CD4-positive, alpha-beta T cell treated with Interleukin-15 for 4 hours (primary cell): ENCODE measurements around the gene THAP12.
"Not testable (repeated sequence)": the region's sequence is repeated elsewhere in the genome, so short reads cannot be mapped to it uniquely, and the experiment has no call there.

ENCODE experiments used
- DNase-seq: peaks from one replicate; pipeline ENCODE4 v3.0.0-alpha.2; 2020; ENCODE audit warnings: low spot score

Gene THAP12

DNA sequence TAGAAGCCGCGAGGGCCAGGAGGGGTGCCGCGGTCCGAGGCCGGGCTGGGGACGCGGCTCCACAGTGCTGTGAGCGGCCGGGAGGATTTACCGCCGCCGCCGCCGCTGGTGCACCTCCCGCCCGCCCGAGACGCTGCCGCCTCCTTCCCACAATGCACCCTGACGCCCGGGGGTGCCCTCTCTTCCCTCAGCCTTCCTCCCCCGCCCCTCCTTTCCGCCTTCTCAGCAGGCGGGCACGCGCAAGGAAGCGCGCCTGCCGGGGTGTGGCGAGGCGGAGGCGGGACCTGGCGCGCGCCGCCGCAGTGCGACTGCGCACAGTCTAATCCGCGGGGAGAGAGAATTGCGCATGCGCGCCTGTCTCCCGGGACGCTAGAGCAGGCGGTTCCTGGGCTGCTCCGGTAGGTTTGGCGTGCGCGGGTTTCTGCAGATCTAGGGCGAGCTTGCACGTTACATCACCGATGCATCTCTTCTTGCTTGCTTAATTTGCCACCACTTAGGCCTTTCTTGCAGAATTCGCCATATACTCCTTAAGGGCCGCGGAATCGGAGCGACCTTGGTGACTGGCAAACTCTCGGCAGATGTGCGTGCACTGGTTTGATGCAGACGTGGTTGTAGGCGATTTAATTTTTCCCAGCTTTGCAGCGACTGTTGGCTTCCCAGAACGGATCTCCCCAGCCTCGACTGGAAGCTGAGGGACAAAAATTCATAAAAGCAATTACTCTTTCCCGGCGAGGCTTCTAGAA, at the start of gene THAP12, which contains the start of gene GVQW3:
Gene THAP12 (minus strand): TSS at position 156 of the 743 bp plus-strand sequence. CDS start 296 bp downstream, outside the sequence.
Gene GVQW3 (plus strand): TSS at position 347 of the 743 bp plus-strand sequence. CDS start 506 bp downstream, outside the sequence.
- DNase-seq: peak; percentile 98

DNA sequence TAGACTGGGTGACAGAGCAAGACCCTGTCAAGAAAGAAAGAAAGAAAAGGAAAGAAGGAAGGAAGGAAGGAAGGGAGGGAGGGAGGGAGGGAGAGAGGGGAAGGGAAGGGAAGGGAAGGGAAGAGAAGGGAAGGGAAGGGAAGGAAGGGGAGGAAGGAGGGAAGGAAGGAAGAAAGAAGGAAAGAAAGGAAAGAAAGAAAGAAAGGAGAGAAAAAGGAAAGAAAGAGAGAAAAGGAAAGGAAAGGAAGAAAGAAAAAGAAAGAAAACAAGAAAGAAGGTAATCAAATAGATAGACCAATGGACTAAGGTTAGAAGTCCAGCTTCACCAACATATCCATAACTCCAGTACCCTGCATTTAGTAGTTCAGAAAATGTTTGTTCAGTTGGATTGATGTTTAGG, 45.7 kb upstream of the THAP12 start:
- DNase-seq: no peak

DNA sequence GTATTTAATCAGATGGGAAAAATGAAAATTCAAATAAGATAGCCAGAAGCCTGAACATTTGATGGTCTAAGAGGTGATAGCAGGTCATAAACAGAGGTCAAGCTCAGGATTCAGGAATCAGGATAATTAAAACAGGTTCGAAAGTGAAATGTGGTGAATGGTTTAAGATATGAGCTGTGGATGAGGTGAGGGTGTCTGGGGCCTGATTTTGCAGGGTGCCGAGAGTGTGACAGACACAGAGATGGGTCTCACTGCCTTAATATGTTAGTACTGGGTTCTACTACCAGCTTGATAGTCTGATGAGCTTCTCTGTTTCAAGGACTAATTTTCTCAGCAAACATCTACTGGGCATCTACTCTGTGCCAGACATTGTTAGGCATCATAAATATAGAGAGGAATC, 44.0 kb upstream of the THAP12 start:
- DNase-seq: no peak

GRCh38 chr11:76424379-76424778, 43.4 kb upstream of the THAP12 start:
- no peak for DNase-seq

- DNase-seq: no peak
These were observed 39.0 kb upstream of the THAP12 start for GRCh38 chr11:76419896-76420295.

- DNase-seq: no peak
These were observed 34.1 kb upstream of the THAP12 start for GRCh38 chr11:76415073-76415472.

DNA sequence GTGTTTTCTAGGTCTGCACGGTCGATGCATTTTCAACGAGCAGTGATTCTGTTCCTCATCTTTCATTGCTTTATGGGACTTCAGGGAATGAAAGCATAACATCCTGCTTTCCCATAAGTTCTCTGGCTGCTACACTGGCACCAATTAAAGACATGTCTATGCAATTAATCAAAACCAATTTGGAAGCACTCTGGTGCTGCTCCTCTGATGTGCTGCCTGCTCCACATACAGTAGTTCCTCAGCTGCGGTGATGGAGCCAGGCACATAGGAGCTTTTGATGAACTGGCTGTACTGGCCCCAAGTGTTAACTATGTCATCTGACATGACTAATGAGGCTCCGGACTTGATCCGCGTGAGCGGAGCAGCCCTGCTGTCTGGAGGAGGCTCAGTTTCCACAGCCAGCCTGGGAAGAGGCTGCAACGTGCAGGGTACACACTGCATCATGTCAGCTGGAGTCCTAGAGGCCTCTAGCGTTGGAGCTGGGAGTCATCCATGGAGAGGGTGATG, 30.0 kb upstream of the THAP12 start:
- DNase-seq: no peak

- no peak for DNase-seq
These were observed 27.4 kb upstream of the THAP12 start for GRCh38 chr11:76408171-76408965.

DNA sequence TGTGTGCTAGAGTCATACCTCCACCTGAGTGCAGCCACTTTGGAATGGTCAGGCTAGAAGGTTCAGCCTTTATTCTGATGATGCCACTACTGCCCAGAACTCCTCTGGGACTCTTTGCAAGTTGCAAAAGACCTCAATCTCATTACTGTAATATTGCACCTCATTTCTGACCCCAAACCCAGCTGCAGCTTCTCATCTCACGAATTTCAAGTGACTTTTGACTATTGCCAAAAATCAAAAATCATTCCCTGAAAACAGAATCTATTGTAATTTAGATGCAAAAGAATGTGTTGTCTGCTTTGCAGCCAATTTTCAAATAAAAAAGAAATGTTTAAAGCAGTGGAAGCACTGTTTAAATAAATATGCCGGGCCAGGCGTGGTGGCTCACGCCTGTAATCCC, 25.4 kb upstream of the THAP12 start:
- no peak for DNase-seq

DNA sequence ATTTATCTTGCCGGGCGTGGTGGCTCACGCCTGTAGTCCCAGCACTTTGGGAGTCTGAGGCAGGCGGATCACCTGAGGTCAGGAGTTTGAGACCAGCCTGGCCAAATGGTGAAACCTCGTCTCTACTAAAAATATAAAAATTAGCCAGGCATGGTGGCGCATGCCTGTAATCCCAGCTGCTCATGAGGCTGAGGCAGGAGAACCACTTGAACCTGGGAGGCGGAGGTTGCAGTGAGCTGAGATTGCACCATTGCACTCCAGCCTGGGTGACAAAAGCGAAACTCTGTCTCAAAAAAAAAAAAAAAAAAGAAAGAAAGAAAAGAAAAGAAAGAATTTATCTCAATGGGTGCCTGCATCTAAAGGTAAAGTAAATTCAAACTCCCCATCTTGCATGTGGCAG, 20.6 kb upstream of the THAP12 start:
- DNase-seq: not testable (repeated sequence)

DNA sequence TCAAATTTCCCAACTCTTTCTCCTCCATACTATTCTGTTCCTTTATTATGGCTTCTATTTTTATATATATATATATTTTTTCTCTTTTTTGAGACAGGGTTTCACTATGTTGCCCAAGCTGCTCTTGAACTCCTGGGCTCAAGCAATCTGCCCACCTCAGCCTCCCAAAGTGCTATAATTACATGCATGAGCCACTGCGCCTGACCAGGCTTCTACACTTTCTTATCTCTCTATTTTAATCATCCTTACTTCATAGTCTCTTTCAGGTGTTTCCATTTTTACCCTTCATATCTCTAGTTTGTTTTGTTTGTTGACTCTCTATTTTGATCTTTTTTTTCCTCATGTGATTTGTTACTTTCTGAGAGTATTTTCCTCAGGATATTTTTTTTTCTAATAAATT, 20.0 kb upstream of the THAP12 start:
- no peak for DNase-seq

DNA sequence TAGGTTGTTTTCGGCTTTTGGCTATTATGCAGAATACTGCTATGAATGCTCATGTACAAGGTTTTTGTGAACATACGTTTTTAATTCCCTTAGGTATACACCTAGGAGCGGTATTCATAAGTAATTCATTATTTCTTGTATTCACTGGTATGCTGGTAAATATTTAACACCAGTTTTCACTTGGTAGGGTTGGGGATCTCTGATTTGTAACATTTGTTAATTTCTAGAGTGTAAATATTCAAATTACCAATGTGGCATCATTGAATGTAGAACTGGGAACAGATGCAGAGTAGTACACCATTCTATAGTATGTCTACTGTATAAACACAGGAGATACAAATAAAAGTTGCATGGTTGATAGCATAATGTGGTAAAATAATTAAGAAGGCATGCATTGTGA, 16.5 kb upstream of the THAP12 start:
- no peak for DNase-seq

DNA sequence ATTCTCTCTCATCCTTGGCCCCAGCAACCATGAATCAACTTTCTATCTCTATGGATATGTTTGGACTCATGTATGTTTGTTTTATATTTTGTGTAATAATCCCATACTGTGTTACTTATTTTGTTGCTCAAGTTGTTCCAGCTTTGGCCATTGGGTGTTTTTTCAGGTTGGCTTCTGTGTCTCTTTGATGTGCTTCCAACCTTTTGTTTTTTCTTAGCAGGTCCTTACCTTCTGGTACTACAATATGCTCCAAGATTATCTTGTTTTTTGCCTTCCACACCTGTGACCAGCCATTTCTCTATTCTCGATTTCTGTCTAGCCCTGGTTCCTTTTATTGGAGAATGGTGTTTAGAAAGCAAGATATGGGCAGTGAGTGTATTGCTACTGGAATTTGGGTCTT, 14.4 kb upstream of the THAP12 start:
- no peak for DNase-seq

DNA sequence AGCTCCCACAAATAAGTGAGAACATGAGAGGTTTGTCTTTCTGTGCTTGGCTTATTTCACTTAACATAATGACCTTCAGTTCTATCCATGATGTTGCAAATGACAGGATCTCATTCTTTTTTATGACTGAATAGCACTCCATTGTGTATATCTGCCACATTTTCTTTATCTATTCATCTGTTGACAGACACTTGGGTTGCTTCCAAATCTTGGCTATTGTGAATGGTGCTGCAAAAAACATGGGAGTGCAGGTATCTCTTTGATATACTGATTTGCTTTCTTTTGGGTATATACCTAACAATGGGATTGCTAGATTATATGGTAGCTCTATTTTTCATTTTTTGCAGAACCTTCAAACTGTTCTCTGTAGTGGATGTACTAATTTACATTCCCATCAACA, 13.5 kb upstream of the THAP12 start:
- no peak for DNase-seq

DNA sequence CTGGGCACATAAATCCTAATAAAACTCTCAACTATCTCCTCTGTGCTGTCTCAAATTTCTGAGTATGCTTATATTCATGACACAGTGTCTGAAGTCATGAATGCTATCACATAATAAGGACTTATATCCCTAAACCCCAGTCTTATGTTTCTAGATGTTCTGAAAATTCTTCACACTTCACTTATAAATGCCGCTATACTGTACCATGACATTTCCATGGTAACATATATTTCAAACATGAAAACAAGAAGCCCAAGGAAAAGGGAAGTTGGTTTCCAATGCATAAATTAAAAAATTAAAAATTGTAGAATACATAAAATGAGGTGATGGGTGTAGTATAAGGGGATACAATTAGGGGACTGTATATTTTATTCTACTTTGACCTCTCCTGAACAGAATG, 11.9 kb upstream of the THAP12 start:
- DNase-seq: no peak

DNA sequence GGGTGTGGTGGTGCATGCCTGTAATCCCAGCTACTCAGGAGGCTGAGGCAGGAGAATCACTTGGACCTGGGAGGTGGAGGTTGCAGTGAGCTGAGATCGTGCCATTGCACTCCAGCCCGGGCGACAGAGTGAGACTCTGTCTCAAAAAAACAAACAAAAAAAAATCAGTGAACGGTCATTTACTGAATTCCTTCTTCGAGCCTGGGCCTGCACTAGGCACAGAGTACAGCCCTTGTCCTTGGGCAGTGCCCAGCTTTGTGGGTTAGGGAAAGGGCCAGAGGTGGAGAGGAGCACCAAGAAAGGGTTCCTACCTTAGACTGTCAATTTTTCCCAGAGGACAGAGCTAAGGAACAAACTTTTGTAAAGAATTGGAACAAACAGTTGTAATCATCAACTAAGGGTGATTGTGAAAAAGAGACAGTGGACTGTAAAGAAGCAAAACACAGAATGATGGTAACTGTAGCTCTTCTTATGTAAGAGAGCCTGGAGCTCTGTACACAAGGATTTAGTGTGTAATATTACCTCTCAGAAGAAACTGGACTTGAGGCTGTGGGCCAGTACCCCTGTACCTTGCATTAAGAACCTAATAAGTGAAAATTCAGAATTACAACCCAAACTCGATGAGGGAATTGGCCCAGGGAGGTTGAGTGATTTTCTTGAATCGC, 11.0 kb upstream of the THAP12 start:
- no peak for DNase-seq

DNA sequence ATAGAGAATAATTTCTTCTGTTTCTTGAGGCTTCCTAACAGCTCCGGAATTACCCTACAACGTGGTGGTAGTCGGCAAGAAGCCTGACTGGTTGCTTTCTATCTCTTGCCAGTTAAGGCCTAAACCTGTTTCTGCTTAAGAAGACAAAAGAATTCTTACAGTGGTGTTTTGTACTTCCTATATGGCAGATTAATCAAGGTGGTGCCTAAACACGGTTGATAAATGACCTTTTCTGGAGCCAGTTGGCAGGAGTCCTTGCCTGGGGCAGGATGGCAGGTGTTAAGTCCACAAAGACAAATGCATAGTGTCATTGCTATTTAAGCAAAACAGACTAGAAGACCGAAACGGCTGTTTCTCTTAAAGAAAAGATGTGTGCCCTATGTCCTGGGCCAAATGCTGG, 10.1 kb upstream of the THAP12 start:
- no peak for DNase-seq

- DNase-seq: no peak
These were observed 7.5 kb upstream of the THAP12 start for GRCh38 chr11:76388408-76388807.

DNA sequence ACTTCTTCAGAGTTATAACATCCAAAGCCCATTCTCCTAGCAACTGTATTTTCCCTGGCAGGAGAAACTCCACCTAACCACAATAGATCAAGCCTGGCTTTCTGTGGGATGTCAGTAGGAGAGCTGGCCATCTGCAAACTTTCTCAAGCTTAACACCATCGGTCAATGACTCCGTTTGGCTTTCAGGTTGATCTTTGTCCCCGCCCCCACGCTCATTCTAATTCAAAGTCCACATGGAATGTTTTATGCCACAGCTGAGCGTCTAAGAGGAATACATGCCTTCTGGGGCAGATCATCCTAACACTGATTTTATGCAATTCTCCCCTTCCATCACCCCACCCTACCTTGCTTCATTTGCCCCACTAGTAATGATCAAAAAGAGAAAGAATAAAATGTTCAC, 5.0 kb upstream of the THAP12 start:
- no peak for DNase-seq

GRCh38 chr11:76382209-76382608, 1.3 kb upstream of the THAP12 start:
- DNase-seq: no peak

GRCh38 chr11:76380159-76380976, 564 bp downstream of the THAP12 start:
- peak; percentile 43 for DNase-seq

DNA sequence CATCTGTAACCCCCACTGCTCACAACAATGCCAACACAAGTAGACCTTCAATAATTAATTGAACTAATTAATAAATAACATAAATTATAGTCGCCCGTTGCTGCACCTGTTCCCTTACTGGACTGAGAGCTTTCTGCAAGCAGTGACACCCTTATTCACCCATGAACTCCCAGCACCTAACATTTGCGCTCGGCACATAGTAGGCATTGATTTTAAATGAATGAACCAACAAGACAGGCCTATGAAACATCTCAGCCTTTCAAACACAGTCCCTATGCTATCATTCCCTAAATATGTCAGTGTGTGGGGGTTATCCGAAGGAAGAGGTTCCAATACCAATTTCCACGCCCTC, 1.1 kb downstream of the THAP12 start:
- no peak for DNase-seq
